Epithelial cell of prostate (primary cell): Measurements from ENCODE around the gene TNFRSF12A.

Experiments
- DNase-seq: peaks from one replicate; pipeline ENCODE4 v3.0.0-alpha.2; 2011; ENCODE audit warnings: low read depth, low spot score
- H3K27ac ChIP-seq: fragments of 450-650 bp; 2 replicates; pipeline ENCODE4 v1.5.1; 2017; ENCODE audit warnings: mild to moderate bottlenecking

Gene TNFRSF12A

DNA sequence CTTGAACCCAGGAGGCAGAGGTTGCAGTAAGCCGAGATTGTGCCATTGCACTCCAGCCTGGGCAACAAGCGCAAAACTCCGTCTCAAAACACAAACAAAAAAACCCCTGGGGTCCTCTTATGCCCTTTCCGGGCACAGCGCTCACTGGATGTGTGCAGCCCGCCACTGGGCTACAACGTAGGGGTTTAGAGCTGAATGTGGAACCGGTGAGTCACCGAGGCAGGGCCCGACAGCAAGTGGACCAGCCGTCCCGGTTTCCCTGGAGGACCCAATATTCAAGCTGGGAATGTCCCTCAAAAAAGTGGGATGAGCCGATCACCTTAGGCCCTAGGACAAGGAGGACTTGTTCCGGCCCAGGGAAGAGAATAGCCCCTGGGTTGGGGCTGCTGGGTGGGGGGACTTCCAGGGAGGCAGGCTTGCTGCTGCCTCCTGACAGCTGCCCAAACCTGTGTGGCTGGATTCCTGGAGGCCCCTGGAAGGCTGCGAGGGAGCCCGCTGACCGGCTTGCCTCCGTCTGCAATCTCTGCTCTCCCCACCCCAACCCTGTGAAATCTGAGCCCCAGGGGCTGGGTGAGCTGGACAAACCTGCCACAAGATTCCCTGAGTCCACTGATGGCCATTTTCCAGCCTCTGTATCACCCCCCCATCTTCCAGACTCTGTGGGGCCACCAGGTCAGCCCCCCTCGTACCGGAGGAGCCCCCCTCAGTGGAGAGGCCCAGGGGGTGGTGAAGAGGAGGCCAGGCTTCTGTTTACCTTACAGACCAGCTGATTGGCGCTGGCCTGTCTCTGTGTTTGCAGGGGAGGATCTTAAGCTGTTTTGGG lies 10.4 kb upstream of the TNFRSF12A start:
- DNase-seq: no peak
- H3K27ac ChIP-seq: peak overlapping the region; percentile 11

DNA sequence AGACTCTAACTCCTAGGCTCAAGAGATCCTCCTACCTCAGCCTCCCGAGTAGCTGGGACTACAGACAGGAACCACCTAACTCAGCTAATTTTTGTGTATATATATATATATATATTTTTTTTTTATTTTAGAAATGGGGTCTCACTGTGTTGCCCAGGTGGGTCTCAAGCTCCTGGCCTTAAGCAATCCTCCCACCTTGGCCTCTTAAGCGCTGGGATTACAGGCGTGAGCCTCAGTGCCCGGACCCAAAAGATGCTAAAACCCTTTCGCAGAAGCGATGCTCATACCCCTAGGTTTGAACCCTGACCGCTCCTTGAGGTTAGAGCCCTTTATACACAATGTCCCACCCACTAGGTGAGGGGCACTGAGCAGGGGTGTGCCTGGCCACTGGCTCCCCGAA lies 9.7 kb upstream of the TNFRSF12A start:
- H3K27ac ChIP-seq: no peak overlapping the region
- DNase-seq: no peak

DNA sequence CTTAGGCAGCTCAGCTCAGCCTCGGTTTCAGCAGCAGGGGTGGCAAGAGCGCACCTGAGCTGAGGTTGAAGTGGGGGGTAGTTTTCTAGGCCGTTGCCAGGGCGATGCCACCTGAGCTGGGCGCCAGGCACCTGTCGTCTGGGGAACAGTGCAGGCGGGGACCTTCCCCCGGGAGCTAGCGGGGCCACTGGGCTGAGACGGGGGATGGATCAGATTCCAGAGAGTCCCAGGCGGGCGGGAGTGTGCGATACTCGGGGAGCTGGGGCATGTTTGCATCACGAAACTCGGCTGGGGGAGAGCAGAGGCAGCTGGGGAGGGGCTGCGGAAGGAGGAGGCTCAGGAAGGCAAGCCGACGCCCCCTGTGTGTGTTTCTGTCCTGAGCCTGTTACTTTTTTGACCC lies 7.9 kb upstream of the TNFRSF12A start:
- no peak for DNase-seq
- no peak overlapping the region for H3K27ac ChIP-seq

DNA sequence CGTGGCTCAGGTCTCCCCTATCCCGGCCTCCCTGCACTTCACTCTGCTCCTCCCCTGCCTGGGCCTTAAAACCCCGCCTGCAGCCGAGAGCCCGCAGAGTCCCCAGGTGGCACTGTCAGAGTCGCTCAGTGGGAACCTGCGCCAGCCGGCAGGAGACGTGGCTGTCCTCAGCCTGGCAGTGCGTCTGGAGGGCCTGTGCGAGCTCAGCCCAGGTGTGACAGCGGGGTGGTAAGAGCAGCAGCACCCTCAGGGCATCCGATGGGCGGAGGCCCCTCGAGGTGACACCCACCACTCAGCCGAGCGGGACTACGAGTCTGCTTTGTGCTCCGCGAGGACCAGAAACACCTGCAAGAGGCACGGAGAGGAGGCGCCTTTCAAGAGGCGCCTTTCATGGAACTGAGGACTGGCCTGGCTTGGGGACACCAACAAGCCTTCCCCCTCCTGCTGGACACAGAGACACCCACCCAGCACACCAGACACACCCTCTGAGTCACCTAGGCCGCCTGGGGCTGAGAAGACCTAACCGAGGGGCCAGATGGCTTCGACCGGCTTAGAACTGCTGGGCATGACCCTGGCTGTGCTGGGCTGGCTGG lies 7.2 kb upstream of the TNFRSF12A start, which contains the start of gene CLDN9:
Gene CLDN9, plus strand, starts transcription at position 96 of the 593 bp plus-strand sequence. Its CDS starts 440 bp downstream, at position 536.
- DNase-seq: no peak
- H3K27ac ChIP-seq: no peak within 1 kb of the TSS

DNA sequence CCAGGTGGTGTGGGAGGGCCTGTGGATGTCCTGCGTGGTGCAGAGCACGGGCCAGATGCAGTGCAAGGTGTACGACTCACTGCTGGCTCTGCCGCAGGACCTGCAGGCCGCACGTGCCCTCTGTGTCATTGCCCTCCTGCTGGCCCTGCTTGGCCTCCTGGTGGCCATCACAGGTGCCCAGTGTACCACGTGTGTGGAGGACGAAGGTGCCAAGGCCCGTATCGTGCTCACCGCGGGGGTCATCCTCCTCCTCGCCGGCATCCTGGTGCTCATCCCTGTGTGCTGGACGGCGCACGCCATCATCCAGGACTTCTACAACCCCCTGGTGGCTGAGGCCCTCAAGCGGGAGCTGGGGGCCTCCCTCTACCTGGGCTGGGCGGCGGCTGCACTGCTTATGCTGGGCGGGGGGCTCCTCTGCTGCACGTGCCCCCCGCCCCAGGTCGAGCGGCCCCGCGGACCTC lies 6.6 kb upstream of the TNFRSF12A start:
- no peak overlapping the region for H3K27ac ChIP-seq
- DNase-seq: no peak

DNA sequence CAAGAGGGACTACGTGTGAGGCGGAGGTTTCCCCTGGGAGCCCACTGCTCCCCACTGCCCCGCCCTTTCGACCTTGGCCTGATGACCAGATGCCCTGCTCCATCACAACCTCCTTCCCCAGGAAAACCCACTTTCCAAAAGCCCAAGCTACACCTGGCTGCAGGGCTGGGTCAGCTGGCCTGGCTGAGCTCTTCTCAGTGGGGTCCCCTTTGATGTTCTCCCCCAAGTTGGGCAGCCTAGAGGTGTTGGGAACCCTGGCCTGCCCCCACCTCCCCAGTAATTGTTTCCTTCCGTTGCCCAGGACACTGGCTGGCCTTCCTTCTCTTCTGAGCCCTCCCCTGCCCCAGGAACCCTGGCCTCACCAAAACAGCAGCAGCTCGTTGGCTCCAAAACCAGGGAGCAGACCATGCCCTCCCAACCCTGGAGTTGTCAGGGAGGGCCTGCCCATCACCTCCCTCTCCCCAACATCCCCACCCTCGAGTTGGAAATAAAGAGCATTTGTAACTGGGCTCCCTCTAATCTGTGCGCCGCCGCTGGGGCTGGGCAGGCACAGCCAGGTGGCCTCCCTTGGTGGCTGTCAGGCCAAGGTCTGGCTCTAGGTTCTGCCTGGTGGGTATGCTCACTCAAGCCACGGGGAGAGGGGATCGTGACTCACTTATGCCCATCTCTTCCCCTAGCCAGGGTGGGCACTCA lies 6.0 kb upstream of the TNFRSF12A start:
- H3K27ac ChIP-seq: no peak overlapping the region
- no peak for DNase-seq

DNA sequence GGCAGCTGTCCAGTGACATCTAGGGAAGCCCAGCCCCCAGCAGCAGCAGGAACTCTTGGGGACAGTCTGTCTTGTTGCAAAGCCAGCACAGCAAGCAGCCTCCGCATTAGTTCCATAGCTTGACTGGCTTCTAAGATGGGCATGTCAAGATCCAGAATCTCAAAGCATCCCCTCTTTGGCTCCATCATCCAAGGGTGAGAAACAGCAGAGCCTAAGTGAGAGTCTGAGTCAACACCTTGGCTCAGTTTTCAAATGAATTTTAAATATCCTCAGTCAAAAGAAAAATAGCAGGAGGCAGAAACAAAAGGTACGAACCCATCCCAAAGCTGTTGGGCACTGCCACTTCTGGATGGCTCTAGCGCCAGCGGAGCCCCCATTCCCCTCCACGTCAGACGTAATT lies 5.2 kb upstream of the TNFRSF12A start:
- no peak overlapping the region for H3K27ac ChIP-seq
- no peak for DNase-seq

DNA sequence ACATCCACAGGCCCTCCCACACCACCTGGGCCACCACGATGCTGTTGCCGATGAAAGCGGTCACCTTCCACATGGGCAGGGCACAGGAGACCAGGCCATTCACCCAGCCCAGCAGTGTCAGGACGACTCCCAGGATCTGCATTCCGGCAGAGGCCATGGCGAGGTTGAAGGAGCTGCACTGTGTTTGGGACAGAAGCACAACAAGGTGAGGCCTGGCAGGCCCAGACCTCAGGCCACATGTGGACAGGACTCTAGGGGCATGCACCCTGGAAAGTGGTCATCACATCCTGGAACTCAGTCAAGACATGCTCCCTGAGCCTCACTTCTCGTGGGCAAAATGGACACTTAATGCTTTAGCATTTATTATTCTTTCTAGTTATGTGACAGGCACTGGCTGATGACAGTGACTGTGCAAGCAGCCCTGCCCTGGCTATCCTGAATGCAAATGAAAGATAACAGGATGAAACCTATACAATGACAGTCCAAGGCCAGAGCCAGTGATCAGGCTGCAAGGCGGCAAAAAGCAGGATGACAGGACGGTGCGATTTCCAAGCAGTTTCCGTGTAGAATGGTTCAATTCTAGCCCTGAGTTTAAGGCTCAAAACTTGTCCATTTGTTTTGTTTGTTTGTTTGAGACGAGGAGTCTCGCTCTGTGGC lies 4.2 kb upstream of the TNFRSF12A start:
- H3K27ac ChIP-seq: no peak overlapping the region
- no peak for DNase-seq

DNA sequence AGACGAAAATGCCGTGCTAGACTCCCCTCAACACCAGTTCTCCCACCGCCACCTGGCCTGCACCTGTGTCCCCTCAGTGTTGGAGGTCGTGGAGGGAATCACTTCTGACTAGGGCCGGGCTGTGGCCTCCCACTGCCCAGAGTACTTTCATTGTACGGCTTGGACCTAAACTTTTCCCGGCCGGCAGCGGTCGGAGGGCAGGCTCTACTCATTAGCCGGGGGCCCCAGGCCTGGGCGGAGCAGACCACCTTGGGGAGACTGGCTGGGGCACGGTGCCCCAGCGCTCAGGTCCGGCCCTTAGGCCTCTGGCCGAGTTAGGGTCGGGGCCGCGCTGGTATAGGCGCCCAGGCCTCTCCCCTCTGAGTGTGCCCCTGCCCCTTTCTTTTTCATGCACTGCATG lies 2.8 kb upstream of the TNFRSF12A start:
- DNase-seq: no peak

DNA sequence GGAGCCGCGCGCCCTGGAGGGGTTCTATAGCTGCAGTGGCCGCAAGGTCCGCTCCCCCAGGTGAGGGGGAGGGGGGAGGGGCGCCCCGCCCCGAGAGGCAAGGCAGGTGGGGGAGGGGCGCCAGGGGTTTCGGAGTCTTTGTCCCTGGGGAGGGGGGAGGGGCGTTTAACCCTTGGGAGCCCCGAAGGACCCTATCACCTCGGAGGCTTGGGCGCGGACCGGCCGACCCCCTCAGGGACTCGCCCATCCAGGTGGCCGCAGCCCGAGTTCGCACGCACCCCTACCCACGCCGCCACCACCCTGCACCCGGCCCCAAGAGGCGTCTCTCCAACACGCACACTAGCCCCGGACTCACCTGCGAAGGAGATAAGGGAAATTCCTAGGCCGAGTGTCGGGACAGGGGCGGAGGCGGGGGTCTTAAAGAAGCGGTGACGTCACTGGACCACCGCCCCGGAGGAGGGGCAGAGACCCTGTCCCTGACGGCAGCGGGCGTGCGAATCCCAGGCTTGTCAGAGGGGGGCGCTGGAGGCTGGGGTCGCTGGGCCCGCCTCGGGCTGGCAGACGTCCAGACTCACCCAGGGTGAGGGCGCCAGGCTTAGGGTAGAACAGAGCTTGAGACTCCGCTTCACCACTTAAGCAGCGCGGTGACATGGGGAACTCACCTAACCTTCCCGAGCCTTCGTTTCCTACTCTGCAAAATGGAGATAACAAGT lies 2.2 kb upstream of the TNFRSF12A start, which contains the start of gene CLDN6:
Gene CLDN6, minus strand, starts transcription at position 390 of the 713 bp plus-strand sequence. CDS start 2,162 bp downstream, outside the sequence.
- no peak within 1 kb of the TSS for H3K27ac ChIP-seq
- DNase-seq: no peak

More for the DNA sequence above, 2.8 kb upstream of the TNFRSF12A start:
- no peak overlapping the region for H3K27ac ChIP-seq

DNA sequence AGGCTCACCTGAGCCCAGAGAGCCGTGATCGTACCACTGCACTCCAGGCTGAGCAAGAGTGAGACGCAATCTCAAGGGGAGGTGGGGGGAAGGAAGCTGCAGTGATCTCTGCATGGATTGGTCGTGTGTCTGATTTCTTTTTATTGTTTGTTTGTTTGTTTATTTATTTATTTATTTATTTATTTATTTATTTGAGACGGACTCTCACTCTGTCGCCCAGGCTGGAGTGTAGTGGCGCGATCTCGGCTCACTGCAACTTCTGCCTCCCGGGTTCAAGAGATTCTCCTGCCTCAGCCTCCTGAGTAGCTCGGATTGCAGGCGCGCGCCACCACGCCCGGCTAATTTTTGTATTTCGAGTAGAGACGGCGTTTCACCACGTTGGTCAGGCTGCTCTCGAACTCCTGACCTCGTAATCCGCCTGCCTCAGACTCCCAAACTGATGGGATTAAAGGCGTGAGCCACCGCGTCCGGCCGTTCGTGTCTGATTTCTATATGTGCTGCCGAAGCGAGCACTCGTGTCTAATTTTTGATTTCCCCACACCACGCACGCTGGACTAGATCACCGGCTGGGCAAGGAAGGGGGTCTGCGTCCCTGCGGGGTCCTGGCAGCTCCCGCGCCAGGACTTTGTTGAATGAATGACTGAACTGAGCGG lies 448 bp upstream of the TNFRSF12A start:
- H3K27ac ChIP-seq: peak overlapping the region; percentile 99
- DNase-seq: no peak

DNA sequence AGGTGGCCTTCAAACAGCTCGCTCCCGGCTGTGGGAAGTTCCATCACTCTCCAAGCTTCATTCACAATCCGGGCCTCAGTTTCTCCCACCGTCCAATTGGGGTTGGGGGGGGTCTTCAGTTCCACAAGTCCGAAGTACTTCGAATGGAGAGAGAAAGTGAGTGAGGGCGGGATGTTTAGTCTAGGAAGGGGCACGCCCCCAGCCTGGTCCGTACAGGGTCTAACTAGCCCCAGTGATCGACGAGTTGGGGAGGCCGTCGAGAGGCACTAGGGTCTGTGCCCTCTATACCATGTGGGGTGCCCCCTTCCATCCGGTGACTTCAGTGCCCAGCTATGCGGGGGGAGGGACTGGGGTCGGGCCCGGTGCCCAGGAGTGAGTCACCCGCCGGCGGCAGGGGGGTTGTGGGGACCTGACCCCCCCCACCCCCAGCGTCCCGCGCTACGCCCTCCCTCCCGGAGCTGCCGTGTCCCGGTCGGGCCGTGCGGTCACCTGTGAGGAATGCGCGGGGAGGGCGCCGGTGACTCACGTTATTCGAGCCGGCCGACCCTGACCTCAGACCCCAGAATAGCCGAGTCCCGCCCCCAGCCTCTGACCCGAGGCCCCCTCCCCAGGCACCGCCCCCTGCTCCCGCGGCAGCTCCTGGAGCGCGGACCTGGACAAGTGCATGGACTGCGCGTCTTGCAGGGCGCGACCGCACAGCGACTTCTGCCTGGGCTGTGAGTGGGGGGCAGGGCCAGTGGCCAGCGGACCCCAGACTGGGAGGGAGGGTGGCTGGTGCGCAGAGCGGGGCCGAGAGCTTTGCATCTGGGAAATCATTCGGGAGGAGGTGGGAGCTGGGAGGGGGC lies 658 bp downstream of the TNFRSF12A start:
- H3K27ac ChIP-seq: peak overlapping the region; percentile 99
- peak; percentile 64 for DNase-seq

DNA sequence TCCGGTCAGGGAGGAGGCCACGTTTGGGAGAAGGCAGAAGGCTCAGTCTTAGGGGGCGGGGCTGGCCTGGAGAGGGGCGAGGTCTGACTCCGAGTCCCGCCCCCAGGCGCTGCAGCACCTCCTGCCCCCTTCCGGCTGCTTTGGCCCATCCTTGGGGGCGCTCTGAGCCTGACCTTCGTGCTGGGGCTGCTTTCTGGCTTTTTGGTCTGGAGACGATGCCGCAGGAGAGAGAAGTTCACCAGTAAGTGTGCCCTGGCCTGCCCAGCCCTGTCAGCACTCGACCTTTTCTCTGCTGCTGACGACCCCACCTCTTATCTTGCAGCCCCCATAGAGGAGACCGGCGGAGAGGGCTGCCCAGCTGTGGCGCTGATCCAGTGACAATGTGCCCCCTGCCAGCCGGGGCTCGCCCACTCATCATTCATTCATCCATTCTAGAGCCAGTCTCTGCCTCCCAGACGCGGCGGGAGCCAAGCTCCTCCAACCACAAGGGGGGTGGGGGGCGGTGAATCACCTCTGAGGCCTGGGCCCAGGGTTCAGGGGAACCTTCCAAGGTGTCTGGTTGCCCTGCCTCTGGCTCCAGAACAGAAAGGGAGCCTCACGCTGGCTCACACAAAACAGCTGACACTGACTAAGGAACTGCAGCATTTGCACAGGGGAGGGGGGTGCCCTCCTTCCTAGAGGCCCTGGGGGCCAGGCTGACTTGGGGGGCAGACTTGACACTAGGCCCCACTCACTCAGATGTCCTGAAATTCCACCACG lies 1.5 kb downstream of the TNFRSF12A start:
- DNase-seq: peak; percentile 86
- H3K27ac ChIP-seq: peak overlapping the region; percentile 99

DNA sequence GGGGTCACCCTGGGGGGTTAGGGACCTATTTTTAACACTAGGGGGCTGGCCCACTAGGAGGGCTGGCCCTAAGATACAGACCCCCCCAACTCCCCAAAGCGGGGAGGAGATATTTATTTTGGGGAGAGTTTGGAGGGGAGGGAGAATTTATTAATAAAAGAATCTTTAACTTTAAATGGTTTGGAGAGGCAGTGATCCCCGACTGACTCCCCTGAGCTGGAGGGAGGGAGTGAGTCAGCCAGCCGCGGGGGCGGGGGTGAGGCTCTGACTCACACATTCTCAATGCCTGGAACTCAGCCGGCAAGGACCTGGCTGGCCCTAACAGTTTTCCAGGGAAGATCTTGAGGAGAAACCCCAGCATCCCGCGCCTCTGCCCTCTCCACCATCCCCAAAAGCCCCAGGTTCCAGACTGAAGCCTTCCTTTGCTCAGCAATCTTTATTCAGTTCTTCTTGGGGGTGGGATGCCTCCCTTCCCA lies 2.1 kb downstream of the TNFRSF12A start:
- peak; percentile 74 for DNase-seq
- H3K27ac ChIP-seq: peak overlapping the region; percentile 99

DNA sequence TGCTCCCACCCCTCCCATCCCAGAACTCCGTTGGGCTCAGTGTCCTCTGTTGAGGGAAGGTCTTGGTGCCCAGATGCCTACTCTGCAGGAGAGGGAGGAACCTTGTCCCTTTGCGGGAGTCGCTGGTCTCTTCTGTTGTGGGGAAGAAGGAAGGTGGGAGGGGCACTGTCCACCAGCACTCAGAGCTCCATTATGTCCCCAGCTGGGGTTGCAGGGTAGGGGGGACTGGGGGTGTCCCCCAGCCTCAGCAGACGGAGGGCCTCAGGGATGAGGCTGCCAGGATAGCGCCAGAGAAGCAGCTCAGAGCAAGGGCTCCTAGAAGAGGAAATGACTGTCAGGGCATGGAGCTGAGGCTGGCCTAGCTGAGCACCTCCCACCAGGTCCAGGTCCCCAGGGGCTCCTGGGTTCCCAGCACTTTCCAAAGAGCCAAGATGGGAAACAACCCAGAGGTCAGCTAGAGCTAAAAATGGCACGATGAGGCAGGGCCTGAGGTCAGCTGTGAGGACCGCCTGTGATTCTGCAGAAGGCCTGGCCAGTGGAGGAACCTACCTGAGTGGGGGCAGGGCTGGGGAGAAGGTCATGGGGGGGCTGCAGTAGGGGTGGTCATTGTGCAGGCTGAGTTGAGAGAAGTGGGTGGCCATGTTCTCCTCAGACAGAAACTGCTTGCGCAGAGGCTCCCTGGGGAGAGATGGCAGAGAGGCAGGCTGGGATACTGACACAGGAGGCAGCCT lies 2.7 kb downstream of the TNFRSF12A start:
- H3K27ac ChIP-seq: peak overlapping the region; percentile 99
- DNase-seq: no peak

DNA sequence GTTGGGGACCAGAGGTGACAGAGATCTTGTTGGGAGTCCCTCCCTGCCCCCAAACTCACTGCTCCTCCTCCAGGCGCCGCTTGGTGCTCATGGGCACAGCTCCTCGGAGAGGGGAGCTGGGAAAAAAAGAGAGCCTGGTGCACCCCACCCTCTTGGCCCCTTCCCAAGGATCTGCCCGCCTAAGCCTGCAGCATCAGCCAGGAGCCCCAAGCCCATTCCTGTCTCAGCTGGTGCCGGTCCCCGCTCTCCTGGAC lies 3.2 kb downstream of the TNFRSF12A start:
- peak overlapping the region; percentile 99 for H3K27ac ChIP-seq
- DNase-seq: no peak
